ENCODE measurements around the gene TOPAZ1. TPM values are rescaled to one million over a fixed set of nuclear protein-coding genes. Genes with fewer than 3 reads are reported as not detected.

TOPAZ1 gene
- total RNA-seq, 2 donors from 2014 or later = not detected

GRCh38 chr3:44355362-44356033, 113.8 kb downstream of the TOPAZ1 start:
- intact Hi-C loops (cut with DNase I, micrococcal nuclease) = no loop called here
- DNase-seq = no peak
- ATAC-seq = no peak

GRCh38 chr3:44359146-44359751, 117.6 kb downstream of the TOPAZ1 start:
- no peak for ATAC-seq
- DNase-seq = no peak
- intact Hi-C loops (cut with DNase I, micrococcal nuclease) = no loop called here

- ATAC-seq = peak; percentile 51
- intact Hi-C loops (cut with DNase I, micrococcal nuclease) = no loop called here
- no peak for DNase-seq
Measured at GRCh38 chr3:44363591-44363990, 121.9 kb downstream of the TOPAZ1 start.

- intact Hi-C loops (cut with DNase I, micrococcal nuclease) = no loop called here
- ATAC-seq = no peak
- DNase-seq = no peak
Measured at GRCh38 chr3:44365952-44366351, 124.3 kb downstream of the TOPAZ1 start.

- no peak for DNase-seq
- intact Hi-C loops (cut with DNase I, micrococcal nuclease) = no loop called here
- no peak for ATAC-seq
Measured at GRCh38 chr3:44375450-44375849, 133.8 kb downstream of the TOPAZ1 start.

Other genes starting within 250 kb of the TOPAZ1 start
- 10 to 100 TPM; 19.4 to 22.2 TPM for gene TCAIM, start 96.9 kb downstream of the TOPAZ1 start, total RNA-seq
- 10 to 100 TPM; 13.4 to 14.7 TPM for gene ZNF445, start 235.8 kb downstream of the TOPAZ1 start, total RNA-seq

Data from left colon (tissue), 2 donors.